ENCODE results near the gene FAM24B.
"Not testable (repeated sequence)": the region's sequence is repeated elsewhere in the genome, so short reads cannot be mapped to it uniquely, and the experiment has no call there.

FAM24B gene

DNA sequence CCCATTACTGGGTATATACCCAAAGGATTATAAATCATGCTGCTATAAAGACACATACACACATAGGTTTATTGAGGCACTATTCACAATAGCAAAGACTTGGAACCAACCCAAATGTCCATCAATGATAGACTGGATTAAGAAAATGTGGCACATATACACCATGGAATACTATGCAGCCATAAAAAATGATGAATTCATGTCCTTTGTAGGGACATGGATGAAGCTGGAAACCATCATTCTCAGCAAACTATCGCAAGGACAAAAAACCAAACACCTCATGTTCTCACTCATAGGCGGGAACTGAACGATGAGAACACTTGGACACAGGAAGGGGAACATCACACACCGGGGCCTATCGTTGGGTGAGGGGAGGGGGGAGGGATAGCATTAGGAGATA lies 21.3 kb downstream of the FAM24B start:
- DNase-seq (ENCODE audit: low read depth), result not testable (repeated sequence)

DNA sequence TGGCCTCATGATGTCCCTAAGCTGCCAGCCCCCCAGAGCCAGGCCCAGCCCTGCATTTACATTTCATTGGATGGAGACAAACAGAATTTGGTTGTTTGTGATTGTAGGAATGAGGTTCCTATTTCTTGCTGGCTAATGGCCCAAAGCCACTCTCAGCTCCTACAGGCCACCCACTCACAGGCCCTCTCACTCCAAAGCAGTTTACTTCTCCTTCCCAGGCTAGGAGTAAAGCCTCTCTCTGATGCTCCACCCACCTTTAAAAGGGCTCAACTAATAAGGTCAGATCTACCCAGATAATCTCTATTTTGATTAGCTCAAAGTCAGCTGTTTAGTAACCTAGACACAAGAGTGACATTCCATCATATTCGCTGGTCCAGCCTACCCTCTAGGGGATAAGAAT lies 22.5 kb downstream of the FAM24B start:
- no peak for DNase-seq (ENCODE audit: low read depth)

DNA sequence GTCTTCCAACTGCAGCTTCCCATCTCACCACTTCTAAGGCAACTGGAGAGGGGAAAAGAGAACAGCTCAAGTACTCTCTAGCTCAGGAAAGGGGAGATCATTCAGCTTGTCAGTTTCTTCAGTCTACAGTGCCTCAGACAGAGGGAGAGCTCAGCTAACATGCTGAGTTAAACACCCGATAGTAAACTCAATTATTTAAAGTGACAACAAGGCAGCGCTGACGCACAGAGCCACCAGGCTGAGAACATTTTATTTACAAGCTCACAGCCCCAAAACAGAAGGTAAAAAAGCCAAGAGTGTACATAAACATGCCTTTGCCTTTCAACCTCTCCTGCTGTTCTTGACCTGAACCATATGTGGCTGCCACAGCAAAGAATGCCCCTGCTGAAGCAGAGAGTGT lies 23.6 kb downstream of the FAM24B start:
- DNase-seq (ENCODE audit: low read depth), result no peak

DNA sequence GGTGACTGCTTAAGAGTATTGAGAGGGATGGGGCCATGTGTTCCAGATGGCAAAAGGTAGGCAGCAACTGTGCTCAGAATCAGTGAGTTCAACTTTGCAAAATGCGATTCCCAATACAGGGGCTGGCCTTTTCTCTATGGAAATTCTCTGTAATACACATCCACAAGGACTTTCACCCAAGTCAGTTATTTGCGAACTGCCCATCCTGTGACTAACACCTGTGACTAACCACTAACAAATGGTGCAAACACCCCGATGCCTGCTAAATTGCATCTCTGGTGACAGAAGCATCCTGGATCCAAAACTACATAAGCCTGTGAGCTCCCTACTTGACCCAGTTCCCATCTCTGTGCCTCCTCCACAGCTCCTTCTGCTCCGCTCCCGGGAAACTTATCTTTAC lies 24.7 kb downstream of the FAM24B start:
- no peak for DNase-seq (ENCODE audit: low read depth)

DNA sequence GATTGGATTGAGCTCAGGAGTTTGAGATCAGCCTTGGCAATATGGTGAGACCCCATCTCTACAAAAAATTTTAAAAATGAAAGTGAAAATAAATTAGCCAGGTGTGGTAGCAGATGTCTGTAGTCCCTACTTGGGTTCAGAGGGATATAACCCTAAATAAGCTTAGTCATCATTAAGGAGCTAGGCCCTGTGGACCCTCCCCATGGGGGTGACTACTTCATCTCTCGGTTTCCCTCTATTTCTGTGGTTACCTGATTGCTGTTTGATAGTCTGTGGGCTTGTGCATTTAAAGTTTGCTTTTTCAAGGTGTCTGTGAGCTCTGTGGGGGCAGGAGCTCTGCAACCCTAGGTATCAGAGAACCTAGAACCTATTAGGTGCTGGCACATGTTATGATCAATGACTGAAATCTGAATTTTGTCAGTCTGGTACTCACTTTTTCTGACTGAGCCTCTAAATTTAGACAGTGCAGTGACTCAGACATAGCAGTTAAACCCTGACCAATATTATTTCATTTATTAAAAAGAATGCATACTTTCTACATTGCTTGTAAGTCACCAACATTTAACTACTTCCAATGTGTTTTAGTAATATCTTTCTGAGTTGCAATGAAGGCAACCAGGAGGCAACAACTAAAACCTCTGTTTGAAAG lies 25.6 kb downstream of the FAM24B start:
- DNase-seq (ENCODE audit: low read depth), result no peak

DNA sequence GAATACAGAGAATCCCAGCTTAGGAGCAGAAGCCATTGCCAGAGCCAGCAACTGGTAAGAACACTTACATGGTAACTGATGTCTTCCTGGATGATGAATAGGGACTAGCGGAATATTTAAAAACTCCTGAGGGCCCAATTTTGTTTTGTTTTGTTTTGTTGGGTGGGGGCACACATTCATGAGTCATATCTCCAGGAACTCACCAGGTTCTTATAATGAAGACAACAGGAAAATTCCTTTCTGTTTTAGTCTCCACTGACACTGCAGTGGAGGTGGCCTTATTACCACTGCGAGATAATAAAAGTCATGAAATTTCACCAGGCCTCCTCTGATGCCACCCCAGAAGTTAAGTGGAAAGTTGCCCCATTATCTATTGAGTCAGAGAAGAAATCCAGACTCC lies 27.1 kb downstream of the FAM24B start:
- DNase-seq (ENCODE audit: low read depth), result no peak

DNA sequence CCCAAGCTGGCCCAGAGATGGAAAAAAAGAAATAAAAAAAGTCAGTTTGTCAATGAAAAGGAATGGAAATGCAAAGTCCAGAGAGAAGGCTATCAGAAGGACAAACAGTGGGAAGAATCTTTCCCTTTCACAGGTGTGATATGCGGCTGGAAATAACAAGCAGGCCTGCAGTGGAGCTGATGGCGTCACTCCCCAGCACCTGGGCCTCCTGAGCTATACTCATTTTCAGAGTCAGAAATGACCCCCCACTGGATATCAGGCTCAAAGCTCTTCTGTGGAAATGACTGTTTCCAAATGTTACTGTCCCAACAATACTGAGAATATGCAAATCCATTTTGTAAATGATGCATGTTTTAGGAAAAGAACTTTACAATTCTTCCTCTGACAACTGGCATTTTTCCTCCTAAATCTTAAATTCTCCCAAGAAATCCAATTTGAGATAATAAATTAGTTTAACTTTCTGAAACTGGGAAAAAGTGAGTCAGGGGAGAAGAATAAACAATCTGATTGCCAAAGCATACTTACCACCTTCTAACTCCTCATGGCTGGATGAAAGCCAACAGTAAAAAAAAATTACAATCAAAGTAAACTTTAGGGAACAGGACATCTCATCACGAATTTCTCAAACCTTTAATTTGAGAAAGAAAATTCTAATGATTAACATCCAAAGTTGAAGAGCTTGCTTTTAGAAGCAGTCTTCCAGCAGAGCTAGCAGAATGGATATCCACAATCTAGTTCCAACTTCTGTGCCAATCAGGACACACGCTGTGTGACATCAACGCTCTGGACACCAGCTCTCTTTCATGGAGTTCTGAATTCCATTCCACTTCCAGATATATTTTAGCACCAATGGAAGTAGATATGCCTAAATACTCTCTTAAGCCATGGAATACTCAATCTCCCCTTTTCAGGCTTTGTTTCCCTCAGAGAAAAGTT lies 28.4 kb downstream of the FAM24B start:
- no peak for DNase-seq (ENCODE audit: low read depth)

DNA sequence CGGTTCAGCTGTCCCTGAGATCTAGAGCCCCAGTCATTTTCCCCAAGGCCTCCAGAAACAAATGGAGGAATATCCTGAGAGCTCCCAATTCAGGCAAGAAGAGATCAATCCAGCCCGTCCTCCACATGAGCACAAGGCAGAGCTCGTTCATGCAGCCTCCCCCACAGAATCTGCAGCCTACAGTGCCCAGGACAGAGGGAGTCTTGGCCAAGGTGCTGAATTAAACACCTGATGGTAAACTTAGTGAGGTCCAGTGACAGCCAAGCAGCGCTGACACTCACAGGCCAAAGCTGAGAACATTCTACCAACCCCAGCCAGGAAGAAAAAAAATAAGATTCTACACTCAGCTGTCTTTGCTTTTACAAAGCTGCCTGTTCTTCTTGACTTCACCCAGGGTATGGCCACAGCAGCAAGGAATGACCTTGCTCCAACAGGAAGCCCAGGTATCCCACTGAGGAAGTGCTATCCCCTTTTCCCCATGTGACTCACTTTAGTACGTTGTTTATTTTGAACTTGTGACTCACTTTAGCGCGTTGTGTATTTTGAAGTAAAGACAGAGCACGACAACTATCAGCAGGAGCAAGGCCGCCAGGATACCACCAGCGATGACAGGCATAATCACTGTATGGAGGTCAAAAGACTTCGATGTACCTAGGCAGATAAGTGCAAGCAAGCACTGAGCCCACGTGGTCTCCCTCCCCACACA lies 29.3 kb downstream of the FAM24B start:
- DNase-seq (ENCODE audit: low read depth), result no peak

DNA sequence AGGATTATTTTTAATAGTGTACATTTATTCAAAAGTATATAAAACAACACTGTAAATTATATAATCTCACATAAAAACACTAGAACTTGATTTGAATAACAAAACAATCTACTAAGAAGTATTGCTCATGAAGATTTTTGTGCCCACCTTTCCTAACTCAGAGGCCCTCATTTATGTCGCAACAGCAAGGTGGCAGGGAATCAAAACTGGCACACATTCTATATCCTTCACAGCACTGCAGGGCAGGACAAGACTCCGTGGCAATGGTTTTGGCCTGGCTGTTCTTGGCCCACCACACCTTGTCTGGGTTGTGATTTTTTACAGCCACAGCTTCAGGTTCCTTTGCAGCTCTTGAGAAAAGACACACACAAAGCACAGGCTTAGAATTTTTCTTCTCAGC lies 30.3 kb downstream of the FAM24B start:
- DNase-seq (ENCODE audit: low read depth), result no peak

DNA sequence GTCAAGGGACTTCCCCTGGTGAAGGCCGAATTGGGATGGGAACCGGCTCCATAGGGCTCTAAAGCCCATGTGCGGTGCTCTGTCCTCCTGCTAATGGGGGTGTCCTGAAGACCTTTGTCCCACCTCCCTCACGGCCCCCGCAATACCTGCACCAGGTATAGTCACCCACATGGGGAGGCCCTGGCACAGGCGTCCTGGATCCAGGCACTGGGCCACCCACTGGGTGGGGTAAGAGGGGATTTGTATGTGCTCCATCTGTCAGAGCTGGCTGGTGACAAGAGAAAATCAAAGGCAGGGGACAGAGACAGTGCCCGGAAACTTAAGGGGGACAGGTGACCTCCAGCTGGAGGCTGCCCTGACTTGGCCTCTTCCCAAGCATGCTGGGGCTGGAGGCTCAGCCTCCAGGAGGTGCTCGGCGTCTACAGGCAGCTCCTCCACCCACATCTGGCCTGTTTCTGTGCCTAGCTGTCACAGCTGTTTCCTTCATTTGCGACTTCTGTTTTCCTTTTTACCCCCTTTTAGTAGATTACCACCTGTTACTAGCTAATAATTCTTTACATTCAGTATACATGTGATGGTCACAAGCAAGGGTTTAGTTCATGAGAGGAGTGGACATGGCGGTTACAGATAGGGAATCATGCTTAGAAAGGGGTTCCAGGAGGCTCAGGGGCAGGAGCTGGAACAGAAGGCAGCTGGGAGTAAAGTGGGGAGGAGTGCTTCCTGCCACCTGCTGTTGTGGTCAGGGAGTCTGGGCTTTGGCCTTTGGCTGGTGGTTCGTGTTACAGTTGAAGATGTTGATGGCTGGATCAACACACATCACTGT lies 31.4 kb downstream of the FAM24B start:
- no peak for DNase-seq (ENCODE audit: low read depth)

DNA sequence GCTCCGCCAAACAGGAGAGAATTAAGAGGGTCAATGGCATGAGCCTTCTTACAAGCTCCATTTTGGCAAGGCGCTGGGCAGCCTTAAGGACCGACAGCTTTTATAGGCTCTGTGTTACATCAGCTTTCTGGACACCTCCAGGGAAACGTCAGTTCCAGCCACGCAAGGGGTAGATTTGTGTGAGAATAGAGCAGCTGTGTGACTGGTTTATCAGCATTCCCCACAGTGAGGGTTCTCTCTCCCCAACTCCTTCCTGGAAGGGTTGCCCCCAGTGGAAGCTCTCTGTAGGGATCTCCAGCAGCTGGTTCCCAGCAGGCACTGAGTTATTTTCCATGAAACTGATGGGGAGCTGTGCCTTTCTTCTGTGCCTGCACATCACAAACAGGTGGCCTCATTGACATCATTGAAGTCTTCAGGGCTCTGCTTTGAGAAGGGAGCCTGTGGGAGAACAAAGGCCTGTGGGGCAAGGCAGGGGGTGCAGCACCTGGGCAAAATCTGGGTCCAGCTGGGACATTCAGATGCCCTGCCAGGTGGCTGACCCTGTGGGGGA lies 33.5 kb downstream of the FAM24B start, which contains the start of gene CUZD1:
Gene CUZD1, minus strand, starts transcription at position 75 of the 550 bp plus-strand sequence. Its CDS starts 14 bp downstream, at position 61.
- DNase-seq (ENCODE audit: low read depth), result no peak

DNA sequence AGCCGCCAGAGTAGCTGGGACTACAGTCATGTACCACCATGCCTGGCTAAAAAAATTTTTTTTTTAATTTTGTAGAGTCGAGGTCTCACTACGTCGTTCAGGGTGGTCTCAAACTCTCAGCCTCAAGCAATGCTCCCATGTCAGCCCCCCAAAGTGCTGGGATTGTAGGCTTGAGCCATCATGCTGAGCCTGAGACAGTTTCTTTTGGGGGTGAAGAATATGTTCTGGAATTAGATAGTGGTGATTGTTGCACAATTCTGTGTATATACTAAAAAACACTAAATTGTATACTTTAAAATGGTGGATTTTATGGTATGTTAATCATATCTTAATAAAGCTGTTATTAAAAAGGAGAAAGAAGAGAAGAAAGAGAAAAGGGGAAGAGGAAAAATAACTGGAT lies 35.2 kb downstream of the FAM24B start:
- no peak for DNase-seq (ENCODE audit: low read depth)

DNA sequence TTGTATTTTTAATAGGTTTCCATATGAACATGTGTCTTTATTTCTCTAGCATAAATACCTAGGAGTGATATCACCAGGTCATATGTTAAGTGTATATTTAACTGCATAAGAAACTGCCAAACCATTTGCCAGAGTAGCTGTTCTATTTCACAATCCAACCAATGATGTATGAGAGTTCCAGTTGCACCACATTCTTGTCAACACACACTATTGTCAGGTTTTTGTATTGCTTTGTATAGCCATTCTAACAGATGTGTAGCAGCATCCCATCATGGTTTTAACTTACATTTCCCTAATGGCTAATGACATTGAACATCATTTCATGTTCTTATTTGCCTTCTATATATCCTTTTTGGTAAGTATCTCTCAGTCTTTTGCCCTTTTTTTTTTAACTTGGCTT lies 37.8 kb downstream of the FAM24B start:
- no peak for DNase-seq (ENCODE audit: low read depth)

DNA sequence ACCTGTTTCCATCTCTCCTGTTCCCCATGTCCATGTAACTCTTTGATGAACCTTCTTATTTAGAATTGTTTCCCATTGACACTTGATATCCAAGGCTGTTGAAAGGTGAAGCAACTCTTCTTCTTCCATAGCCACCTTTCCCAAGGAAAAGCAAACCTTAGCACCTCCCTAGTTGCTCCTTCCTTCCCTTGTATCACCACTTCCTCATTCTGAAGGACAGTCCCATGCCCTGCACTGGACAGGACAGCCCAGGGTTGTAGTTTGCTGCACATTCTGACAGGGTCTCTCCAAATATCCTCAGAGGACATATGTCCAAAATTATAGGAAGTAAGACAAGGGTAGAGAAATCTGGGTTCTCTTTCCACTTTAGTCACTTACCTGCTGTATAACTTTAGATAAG lies 39.9 kb downstream of the FAM24B start:
- DNase-seq (ENCODE audit: low read depth), result no peak

DNA sequence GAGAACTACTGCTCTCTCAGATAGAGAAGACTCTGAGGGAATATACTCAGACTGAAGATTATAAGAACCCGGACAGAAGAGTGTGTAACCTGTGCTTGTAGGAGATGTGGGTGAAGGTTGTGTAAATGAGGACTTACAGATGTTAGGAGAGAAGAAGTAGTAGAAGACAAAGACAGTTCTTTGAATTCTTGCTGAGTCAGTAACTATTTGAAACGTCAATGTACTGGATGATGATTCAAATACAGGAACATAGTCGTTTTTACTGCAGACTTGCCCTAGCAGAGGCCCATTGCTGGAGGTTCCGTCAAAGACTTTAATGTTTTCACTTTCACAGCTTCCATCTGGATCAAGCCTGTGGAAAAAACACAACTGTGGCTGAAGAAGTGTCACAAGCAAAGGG lies 40.5 kb downstream of the FAM24B start:
- no peak for DNase-seq (ENCODE audit: low read depth)

DNA sequence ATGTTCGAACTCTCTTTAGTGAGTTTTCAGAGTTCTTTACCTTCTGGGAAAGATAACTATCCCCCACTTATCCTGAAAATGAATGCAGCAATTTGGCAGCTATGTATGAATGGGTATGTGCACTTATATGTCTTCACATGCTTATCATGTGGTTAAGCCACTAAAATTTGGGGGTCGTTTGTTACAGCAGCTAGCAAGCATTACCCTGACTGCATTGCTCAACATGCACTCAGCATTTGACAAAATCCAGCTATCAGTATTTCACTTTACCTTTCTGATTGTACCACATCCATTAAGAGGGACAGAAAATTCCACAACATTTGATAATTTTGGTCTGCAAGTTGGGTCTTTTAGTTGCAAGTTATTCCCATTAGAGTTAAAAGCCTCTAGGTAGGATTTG lies 43.5 kb downstream of the FAM24B start:
- no peak for DNase-seq (ENCODE audit: low read depth)

DNA sequence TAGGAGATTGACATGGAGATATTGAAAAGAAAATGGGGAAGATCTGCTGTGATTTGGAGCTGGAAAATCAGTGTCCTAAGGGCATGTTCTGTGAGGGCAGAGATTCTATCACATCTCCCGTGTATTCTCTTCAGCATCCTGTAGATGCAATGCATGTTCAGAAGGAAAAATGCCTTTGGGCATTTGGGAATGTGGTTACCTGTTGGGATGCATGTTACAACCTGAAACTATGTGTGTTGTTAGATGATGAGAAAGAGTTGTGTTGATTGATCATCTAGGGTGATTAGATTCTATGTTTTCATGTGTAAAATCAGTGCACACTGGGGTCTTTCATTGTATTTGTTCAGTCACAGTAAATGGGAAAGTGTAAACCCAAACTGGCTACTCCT lies 48.4 kb downstream of the FAM24B start:
- DNase-seq (ENCODE audit: low read depth), result no peak

DNA sequence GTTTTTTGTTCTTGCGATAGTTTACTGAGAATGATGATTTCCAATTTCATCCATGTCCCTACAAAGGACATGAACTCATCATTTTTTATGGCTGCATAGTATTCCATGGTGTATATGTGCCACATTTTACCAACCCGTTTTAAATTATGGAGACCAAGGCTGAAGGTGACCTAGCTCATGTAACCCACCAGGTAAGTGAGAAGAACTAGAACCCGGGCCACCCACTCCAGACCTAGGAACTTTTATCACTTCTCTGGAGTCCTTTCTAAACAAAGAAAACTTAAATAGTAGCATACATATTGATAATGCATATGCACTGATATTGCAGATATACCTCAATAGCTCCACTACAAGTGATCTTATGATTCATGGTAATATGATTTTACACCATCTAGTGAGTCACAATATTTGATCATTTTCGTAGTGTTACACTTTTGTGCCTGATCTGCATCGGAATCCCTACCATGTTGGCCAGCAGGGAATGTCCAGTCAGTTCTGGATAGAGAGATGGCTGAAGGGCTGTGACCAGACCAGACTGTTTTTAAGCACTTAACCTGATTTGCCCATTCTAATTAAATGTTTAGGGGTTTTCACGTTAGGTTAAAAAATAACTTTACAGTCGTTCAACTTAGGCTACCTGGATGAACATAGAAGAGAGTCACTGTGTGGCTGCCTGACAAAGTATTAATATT lies 49.0 kb downstream of the FAM24B start:
- DNase-seq (ENCODE audit: low read depth), result no peak

DNA sequence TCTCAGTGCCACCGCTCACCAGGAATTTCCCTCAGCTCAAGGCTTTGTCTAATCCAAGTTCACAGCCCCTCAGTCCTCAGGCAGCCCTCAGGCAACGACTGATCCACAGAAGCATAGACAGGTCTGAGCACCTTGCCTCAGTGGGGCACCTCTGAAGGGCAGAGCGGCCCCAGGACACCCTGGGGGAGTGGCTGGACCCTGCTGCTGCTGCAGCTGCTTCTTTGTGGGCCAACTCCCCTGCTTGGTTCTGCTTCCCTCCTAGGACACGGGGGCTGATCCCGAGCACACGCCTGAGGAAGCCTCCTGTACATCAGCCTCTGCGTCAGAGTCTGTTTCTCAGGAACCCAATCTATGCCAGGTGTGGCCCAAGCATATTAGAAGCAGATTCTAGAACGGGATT lies 49.9 kb downstream of the FAM24B start:
- no peak for DNase-seq (ENCODE audit: low read depth)

DNA sequence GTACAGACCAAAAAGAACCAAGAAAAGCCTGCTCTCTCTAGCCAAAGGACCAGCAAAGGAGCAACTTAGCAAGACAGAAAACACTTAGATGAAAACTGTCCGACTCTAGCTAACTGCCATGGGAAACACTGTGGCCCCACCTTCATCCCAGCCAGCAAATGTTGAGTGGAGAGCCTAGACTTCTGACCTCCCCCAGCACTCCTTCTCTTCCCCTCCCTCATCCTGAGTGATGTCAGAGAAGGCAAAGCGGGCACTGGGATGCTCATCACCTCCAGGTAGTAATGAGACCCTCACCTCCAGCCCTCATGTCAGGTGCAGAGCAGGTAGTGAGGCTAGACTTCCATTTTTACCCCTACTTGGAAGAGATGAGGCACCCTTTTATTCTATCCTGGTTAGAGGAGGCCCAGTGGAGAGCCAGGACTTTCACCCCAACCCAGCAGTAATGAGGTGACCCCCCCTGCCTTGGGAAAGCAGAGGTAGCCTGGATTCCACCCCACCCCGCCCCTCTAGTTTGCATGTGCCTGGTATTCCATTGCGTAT lies 50.6 kb downstream of the FAM24B start:
- no peak for DNase-seq (ENCODE audit: low read depth)

DNA sequence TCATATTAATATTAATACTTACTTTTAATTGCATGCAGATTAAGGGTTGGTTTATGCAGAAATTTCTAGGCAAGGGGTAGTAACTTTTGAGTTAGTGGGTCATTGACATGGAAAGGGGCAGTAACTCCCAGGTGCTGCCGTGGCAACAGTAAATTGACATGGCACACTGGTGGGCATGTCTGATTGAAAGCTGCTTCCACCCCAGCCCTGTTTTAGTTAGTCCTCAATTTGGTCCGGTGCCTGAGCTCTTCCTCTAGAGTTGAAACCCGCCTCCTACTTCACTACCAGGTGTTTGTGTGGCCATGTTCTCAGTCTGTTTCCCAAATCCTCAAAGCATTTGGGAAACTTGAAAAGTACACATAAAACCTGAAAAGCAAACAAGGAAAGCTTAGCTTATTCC lies 52.1 kb downstream of the FAM24B start:
- DNase-seq (ENCODE audit: low read depth), result no peak

Measured in activated T-cell treated with anti-CD3 and anti-CD28 coated beads for 24 hours (primary cell).